T-helper 22 cell (primary cell): Measurements from ENCODE around the gene SLC12A7.

ENCODE experiments used
- DNase-seq: peaks from one replicate; pipeline ENCODE4 v3.0.0-alpha.2; 2020; ENCODE audit warnings: low read depth

Gene SLC12A7

GRCh38 chr5:1077491-1078020 lies 34.3 kb downstream of the SLC12A7 start:
- no peak for DNase-seq

- no peak for DNase-seq
Observed at GRCh38 chr5:1077026-1077425, 34.8 kb downstream of the SLC12A7 start.

- DNase-seq = no peak
Observed at GRCh38 chr5:1076406-1076805, 35.5 kb downstream of the SLC12A7 start.

GRCh38 chr5:1075931-1076330 lies 35.9 kb downstream of the SLC12A7 start:
- no peak for DNase-seq

- DNase-seq = no peak
Observed at GRCh38 chr5:1075555-1075881, 36.3 kb downstream of the SLC12A7 start.

- DNase-seq = no peak
Observed at GRCh38 chr5:1074816-1075554, 36.9 kb downstream of the SLC12A7 start.

- no peak for DNase-seq
Observed at GRCh38 chr5:1074226-1074625, 37.6 kb downstream of the SLC12A7 start.

- DNase-seq = no peak
Observed at GRCh38 chr5:1073239-1074102, 38.4 kb downstream of the SLC12A7 start.

- no peak for DNase-seq
Observed at GRCh38 chr5:1069720-1070088, 42.2 kb downstream of the SLC12A7 start.

GRCh38 chr5:1068895-1069719 lies 42.8 kb downstream of the SLC12A7 start:
- DNase-seq = no peak

- no peak for DNase-seq
Observed at GRCh38 chr5:1068204-1068894, 43.5 kb downstream of the SLC12A7 start.

GRCh38 chr5:1067141-1068121 lies 44.4 kb downstream of the SLC12A7 start:
- DNase-seq = no peak

- DNase-seq = no peak
Observed at GRCh38 chr5:1066676-1067075, 45.2 kb downstream of the SLC12A7 start.

- DNase-seq = no peak
Observed at GRCh38 chr5:1065891-1066650, 45.8 kb downstream of the SLC12A7 start.

GRCh38 chr5:1065143-1065750 lies 46.6 kb downstream of the SLC12A7 start:
- no peak for DNase-seq

- no peak for DNase-seq
Observed at GRCh38 chr5:1064383-1065142, 47.3 kb downstream of the SLC12A7 start.

- no peak for DNase-seq
Observed at GRCh38 chr5:1063661-1064382, 48.0 kb downstream of the SLC12A7 start.
